ENCODE data around the gene ANK3. TPM values are rescaled to one million over a fixed set of nuclear protein-coding genes. Genes with fewer than 3 reads are reported as not detected.

Gene ANK3
- total and polyA plus RNA-seq, 2 experiments from 2014 or later: 46.5 to 85.2 TPM

DNA sequence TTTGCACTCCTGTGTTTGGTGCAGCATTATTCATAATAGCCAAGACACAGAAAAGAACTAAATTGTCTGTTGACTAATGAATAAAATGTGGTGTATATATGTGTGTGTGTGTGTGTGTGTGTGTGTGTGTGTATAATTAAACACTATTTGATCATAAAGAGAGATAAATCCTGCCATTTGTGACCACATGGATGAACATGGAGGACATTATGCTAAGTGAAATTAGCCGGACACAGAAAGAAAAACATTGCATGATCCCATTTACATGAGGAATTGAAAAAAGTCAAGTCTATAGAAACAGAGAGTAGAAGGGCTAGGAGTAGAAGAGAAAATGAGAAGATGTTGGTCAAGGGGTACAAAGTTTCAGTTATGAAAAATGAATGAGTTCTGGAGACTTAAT, 85.9 kb downstream of the ANK3 start:
- H3K4me1 ChIP-seq (ENCODE audit: insufficient read depth): peaks cover 7% of the 10 kb centered on the region; the same call in 1 of the 2 replicates
- H3K4me1 Mint-ChIP-seq: peaks cover 12% of the 10 kb centered on the region
- no peaks in the 10 kb centered on the region for H3K36me3 ChIP-seq (ENCODE audit: insufficient read depth)
- no peak overlapping the region for H3K4me2 ChIP-seq
- H3K27ac ChIP-seq (ENCODE audit: low read depth): no peak overlapping the region
- H2AFZ ChIP-seq: no peak overlapping the region
- H3F3A ChIP-seq (replicated peaks; ENCODE audit: low read depth): no peaks in the 10 kb centered on the region
- no peak overlapping the region for H3K4me3 Mint-ChIP-seq
- H3K36me3 Mint-ChIP-seq (ENCODE audit: low read depth): no peaks in the 10 kb centered on the region
- TF ChIP-seq STAT1 (IDR thresholded peaks at IDR 0.05; ENCODE audit: unreplicated experiment): no peak
- TF ChIP-seq, protein P1, sequence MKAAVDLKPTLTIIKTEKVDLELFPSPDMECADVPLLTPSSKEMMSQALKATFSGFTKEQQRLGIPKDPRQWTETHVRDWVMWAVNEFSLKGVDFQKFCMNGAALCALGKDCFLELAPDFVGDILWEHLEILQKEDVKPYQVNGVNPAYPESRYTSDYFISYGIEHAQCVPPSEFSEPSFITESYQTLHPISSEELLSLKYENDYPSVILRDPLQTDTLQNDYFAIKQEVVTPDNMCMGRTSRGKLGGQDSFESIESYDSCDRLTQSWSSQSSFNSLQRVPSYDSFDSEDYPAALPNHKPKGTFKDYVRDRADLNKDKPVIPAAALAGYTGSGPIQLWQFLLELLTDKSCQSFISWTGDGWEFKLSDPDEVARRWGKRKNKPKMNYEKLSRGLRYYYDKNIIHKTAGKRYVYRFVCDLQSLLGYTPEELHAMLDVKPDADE (IDR thresholded peaks at IDR 0.05): no peak
- TF ChIP-seq, protein P2, sequence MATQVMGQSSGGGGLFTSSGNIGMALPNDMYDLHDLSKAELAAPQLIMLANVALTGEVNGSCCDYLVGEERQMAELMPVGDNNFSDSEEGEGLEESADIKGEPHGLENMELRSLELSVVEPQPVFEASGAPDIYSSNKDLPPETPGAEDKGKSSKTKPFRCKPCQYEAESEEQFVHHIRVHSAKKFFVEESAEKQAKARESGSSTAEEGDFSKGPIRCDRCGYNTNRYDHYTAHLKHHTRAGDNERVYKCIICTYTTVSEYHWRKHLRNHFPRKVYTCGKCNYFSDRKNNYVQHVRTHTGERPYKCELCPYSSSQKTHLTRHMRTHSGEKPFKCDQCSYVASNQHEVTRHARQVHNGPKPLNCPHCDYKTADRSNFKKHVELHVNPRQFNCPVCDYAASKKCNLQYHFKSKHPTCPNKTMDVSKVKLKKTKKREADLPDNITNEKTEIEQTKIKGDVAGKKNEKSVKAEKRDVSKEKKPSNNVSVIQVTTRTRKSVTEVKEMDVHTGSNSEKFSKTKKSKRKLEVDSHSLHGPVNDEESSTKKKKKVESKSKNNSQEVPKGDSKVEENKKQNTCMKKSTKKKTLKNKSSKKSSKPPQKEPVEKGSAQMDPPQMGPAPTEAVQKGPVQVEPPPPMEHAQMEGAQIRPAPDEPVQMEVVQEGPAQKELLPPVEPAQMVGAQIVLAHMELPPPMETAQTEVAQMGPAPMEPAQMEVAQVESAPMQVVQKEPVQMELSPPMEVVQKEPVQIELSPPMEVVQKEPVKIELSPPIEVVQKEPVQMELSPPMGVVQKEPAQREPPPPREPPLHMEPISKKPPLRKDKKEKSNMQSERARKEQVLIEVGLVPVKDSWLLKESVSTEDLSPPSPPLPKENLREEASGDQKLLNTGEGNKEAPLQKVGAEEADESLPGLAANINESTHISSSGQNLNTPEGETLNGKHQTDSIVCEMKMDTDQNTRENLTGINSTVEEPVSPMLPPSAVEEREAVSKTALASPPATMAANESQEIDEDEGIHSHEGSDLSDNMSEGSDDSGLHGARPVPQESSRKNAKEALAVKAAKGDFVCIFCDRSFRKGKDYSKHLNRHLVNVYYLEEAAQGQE (IDR thresholded peaks at IDR 0.05; ENCODE audit: unreplicated experiment): no peak
- TF ChIP-seq POLR2AphosphoS5 (IDR thresholded peaks at IDR 0.05; ENCODE audit: low read depth): no peak
- no peak for TF ChIP-seq EZH2phosphoT487 (IDR thresholded peaks at IDR 0.05; ENCODE audit: unreplicated experiment)
- no peak for TF ChIP-seq JUNB (IDR thresholded peaks at IDR 0.05; ENCODE audit: unreplicated experiment)
- no peak for TF ChIP-seq ZNF331 (CRISPR knock-in tag; IDR thresholded peaks at IDR 0.05; ENCODE audit: low read depth)
- no peak for TF ChIP-seq ZNF114 (CRISPR knock-in tag; IDR thresholded peaks at IDR 0.05)
- TF ChIP-seq CREB1 (CRISPR knock-in tag; IDR thresholded peaks at IDR 0.05; ENCODE audit: low read depth): no peak
- TF ChIP-seq, protein P3, sequence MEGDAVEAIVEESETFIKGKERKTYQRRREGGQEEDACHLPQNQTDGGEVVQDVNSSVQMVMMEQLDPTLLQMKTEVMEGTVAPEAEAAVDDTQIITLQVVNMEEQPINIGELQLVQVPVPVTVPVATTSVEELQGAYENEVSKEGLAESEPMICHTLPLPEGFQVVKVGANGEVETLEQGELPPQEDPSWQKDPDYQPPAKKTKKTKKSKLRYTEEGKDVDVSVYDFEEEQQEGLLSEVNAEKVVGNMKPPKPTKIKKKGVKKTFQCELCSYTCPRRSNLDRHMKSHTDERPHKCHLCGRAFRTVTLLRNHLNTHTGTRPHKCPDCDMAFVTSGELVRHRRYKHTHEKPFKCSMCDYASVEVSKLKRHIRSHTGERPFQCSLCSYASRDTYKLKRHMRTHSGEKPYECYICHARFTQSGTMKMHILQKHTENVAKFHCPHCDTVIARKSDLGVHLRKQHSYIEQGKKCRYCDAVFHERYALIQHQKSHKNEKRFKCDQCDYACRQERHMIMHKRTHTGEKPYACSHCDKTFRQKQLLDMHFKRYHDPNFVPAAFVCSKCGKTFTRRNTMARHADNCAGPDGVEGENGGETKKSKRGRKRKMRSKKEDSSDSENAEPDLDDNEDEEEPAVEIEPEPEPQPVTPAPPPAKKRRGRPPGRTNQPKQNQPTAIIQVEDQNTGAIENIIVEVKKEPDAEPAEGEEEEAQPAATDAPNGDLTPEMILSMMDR (conservative IDR thresholded peaks at IDR 0.05; ENCODE audit: low read depth in 2 of 2): no peak
- no peak for TF ChIP-seq NANOG (IDR thresholded peaks at IDR 0.05; ENCODE audit: borderline replicate concordance)
- TF ChIP-seq EZH2 (IDR thresholded peaks at IDR 0.05; ENCODE audit: low read depth, unreplicated experiment): no peak
- TF ChIP-seq, protein P4, sequence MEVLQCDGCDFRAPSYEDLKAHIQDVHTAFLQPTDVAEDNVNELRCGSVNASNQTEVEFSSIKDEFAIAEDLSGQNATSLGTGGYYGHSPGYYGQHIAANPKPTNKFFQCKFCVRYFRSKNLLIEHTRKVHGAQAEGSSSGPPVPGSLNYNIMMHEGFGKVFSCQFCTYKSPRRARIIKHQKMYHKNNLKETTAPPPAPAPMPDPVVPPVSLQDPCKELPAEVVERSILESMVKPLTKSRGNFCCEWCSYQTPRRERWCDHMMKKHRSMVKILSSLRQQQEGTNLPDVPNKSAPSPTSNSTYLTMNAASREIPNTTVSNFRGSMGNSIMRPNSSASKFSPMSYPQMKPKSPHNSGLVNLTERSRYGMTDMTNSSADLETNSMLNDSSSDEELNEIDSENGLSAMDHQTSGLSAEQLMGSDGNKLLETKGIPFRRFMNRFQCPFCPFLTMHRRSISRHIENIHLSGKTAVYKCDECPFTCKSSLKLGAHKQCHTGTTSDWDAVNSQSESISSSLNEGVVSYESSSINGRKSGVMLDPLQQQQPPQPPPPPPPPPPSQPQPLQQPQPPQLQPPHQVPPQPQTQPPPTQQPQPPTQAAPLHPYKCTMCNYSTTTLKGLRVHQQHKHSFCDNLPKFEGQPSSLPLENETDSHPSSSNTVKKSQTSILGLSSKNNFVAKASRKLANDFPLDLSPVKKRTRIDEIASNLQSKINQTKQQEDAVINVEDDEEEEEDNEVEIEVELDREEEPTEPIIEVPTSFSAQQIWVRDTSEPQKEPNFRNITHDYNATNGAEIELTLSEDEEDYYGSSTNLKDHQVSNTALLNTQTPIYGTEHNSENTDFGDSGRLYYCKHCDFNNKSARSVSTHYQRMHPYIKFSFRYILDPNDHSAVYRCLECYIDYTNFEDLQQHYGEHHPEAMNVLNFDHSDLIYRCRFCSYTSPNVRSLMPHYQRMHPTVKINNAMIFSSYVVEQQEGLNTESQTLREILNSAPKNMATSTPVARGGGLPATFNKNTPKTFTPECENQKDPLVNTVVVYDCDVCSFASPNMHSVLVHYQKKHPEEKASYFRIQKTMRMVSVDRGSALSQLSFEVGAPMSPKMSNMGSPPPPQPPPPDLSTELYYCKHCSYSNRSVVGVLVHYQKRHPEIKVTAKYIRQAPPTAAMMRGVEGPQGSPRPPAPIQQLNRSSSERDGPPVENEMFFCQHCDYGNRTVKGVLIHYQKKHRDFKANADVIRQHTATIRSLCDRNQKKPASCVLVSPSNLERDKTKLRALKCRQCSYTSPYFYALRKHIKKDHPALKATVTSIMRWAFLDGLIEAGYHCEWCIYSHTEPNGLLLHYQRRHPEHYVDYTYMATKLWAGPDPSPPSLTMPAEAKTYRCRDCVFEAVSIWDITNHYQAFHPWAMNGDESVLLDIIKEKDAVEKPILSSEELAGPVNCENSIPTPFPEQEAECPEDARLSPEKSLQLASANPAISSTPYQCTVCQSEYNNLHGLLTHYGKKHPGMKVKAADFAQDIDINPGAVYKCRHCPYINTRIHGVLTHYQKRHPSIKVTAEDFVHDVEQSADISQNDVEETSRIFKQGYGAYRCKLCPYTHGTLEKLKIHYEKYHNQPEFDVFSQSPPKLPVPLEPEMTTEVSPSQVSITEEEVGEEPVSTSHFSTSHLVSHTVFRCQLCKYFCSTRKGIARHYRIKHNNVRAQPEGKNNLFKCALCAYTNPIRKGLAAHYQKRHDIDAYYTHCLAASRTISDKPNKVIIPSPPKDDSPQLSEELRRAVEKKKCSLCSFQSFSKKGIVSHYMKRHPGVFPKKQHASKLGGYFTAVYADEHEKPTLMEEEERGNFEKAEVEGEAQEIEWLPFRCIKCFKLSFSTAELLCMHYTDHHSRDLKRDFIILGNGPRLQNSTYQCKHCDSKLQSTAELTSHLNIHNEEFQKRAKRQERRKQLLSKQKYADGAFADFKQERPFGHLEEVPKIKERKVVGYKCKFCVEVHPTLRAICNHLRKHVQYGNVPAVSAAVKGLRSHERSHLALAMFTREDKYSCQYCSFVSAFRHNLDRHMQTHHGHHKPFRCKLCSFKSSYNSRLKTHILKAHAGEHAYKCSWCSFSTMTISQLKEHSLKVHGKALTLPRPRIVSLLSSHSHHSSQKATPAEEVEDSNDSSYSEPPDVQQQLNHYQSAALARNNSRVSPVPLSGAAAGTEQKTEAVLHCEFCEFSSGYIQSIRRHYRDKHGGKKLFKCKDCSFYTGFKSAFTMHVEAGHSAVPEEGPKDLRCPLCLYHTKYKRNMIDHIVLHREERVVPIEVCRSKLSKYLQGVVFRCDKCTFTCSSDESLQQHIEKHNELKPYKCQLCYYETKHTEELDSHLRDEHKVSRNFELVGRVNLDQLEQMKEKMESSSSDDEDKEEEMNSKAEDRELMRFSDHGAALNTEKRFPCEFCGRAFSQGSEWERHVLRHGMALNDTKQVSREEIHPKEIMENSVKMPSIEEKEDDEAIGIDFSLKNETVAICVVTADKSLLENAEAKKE (CRISPR knock-in tag; IDR thresholded peaks at IDR 0.05): no peak
- no peak for ATAC-seq
- H4K20me1 ChIP-seq (replicated peaks; ENCODE audit: insufficient read depth): no peaks in the 10 kb centered on the region
- no peaks in the 10 kb centered on the region for H3K27me3 ChIP-seq (ENCODE audit: insufficient read depth)
- no peak overlapping the region for H3K4me3 ChIP-seq
- H3K9me3 Mint-ChIP-seq: no peaks in the 10 kb centered on the region
- H3K79me2 ChIP-seq (replicated peaks; ENCODE audit: insufficient read depth): no peaks in the 10 kb centered on the region
- H3K27ac Mint-ChIP-seq: no peak overlapping the region
- H3K27me3 Mint-ChIP-seq (ENCODE audit: insufficient read depth, low read depth, poor library complexity): no peaks in the 10 kb centered on the region
- DNase-seq (ENCODE audit: low spot score): no peak
- no peaks in the 10 kb centered on the region for H3K9me2 ChIP-seq (ENCODE audit: insufficient read depth)

Data from GM23338 (cell line).